ENCODE measurements around the gene PRPF40A.

The PRPF40A gene

GRCh38 chr2:152686321-152686720, 30.9 kb downstream of the PRPF40A start:
- ChIA-PET CTCF (interaction anchor here (1.0 kb wide), 1 partner anchor 25 kb away, joined by 3 read pairs; no protein-coding TSS in a partner anchor), POLR2A (no interaction called here)
- TF ChIP-seq CTCF (IDR thresholded peaks at IDR 0.05; ENCODE audit: control extremely low read depth, extremely low read depth, low read depth, missing control alignments) = no peak
- no peak for DNase-seq (ENCODE audit: extremely low spot score)

- DNase-seq (ENCODE audit: extremely low spot score) = no peak
- CTCF ChIA-PET = interaction anchor here (1.4 to 1.9 kb wide), 2 partner anchors 13 to 36 kb away, joined by 3 to 5 read pairs; no protein-coding TSS in a partner anchor
- POLR2A ChIA-PET = no interaction called here
- TF ChIP-seq CTCF (IDR thresholded peaks at IDR 0.05; ENCODE audit: control extremely low read depth, extremely low read depth, low read depth, missing control alignments) = no peak
Observed at GRCh38 chr2:152683400-152683799, 33.9 kb downstream of the PRPF40A start.

DNA sequence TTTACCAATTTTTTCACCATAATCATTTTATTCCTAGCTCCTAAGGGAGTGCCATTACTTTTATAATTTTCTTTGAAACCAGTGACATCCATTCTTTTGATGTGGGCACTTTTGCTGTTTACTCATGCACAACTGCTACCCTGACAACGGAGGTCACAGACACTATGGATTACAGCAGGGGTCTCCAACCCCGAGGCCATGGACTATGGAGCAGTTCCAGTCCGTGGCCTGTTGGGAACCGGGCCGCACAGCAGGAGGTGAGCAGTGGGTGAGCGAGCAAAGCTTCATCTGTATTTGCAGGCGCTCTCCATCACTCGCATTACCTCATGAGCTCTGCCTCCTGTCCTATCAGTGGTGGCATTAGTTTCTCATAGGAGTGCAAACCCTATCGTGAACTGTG, 34.6 kb downstream of the PRPF40A start:
- no peak for TF ChIP-seq CTCF (IDR thresholded peaks at IDR 0.05; ENCODE audit: control extremely low read depth, extremely low read depth, low read depth, missing control alignments)
- POLR2A ChIA-PET = no interaction called here
- no peak for DNase-seq (ENCODE audit: extremely low spot score)
- CTCF ChIA-PET = interaction anchor here (1.4 to 1.9 kb wide), 2 partner anchors 13 to 35 kb away, joined by 3 to 5 read pairs; no protein-coding TSS in a partner anchor

GRCh38 chr2:152678808-152679207, 38.5 kb downstream of the PRPF40A start:
- DNase-seq (ENCODE audit: extremely low spot score) = no peak
- TF ChIP-seq CTCF (IDR thresholded peaks at IDR 0.05; ENCODE audit: control extremely low read depth, extremely low read depth, low read depth, missing control alignments) = no peak
- ChIA-PET POLR2A (no interaction called here), CTCF (no interaction called here)

DNA sequence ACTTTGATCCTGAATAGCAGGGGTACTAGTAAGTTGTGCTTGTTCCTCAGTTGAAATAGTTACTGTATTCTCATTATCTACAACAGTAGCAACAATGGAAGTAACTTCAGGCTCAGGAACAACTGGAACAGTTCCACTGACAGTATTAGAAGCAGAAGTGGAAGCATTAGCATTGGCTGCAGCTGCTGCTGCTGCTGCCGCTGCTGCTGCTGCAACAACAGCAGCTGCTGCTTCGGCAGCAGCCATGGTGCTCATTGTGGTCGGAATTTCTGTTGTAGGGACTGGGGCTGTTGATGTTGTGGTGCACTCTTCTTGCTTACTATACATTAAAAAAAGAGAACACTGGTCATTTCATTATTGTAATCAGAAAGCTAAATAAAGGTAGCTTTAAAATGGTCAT, 40.8 kb downstream of the PRPF40A start:
- CTCF ChIA-PET = interaction anchor here (1.0 kb wide), 1 partner anchor 41 kb away, joined by 3 read pairs; no protein-coding TSS in a partner anchor
- POLR2A ChIA-PET = no interaction called here
- no peak for TF ChIP-seq CTCF (IDR thresholded peaks at IDR 0.05; ENCODE audit: control extremely low read depth, extremely low read depth, low read depth, missing control alignments)
- DNase-seq (ENCODE audit: extremely low spot score) = no peak

DNA sequence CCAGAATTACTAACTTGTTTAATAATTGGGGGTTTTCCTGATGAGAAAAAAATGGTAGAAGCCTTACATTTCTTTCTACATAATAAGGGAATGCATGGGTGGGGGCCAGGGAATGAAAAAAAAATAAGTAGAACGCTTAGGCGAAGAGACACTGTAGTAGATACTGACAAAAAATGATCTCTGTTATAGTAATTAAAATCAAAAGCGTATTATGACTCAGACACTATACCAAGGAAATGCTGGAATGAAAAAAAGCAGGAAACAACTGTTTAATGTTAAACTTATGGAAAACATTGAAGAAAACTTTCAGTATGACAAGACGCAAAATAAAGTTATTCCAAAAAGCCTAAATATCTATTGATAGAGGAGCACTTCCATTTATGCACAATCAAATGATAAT, 42.9 kb downstream of the PRPF40A start:
- POLR2A ChIA-PET = no interaction called here
- CTCF ChIA-PET = interaction anchor here (1.2 kb wide), 1 partner anchor 498 kb away, joined by 3 read pairs; no protein-coding TSS in a partner anchor
- TF ChIP-seq CTCF (IDR thresholded peaks at IDR 0.05; ENCODE audit: control extremely low read depth, extremely low read depth, low read depth, missing control alignments) = no peak
- no peak for DNase-seq (ENCODE audit: extremely low spot score)
